Smooth muscle cell (in vitro differentiated cells): Measurements from ENCODE around the gene SLC12A2. TPM values are rescaled to one million over a fixed set of nuclear protein-coding genes. Genes with fewer than 3 reads are reported as not detected.

Experiments
- DNase-seq: peaks from one replicate; lab custom pipeline; 2025; ENCODE audit not compliant: unreplicated experiment; lab: John Stamatoyannopoulos, UW
- H2AFZ ChIP-seq: fragments of 200-600 bp; sonication (generic); 2 replicates; pipeline ENCODE4 v1.6.0; 2016; ENCODE audit warnings: antibody characterized with exemption, low read depth, mild to moderate bottlenecking
- H3F3A ChIP-seq: fragments of 200-600 bp; sonication (generic); 2 replicates; pipeline ENCODE4 v1.6.0; 2017; ENCODE audit warnings: antibody characterized with exemption, low read depth
- H3K27ac ChIP-seq: fragments of 200-600 bp; sonication (generic); 2 replicates; pipeline ENCODE4 v1.5.1; 2016; ENCODE audit warnings: low read depth, mild to moderate bottlenecking
- H3K27me3 ChIP-seq: fragments of 200-600 bp; sonication (generic); 2 replicates; pipeline ENCODE4 v1.6.1; 2016; ENCODE audit warnings: low read depth, mild to moderate bottlenecking
- H3K36me3 ChIP-seq: fragments of 200-600 bp; sonication (generic); 2 replicates; pipeline ENCODE4 v1.5.1; 2016; ENCODE audit warnings: low read depth
- H3K4me1 ChIP-seq: fragments of 200-600 bp; sonication (generic); 2 replicates; pipeline ENCODE4 v1.5.1; 2016; ENCODE audit warnings: low read depth
- H3K4me2 ChIP-seq: fragments of 200-600 bp; sonication (generic); 2 replicates; pipeline ENCODE4 v1.6.0; 2016; ENCODE audit warnings: mild to moderate bottlenecking
- H3K4me3 ChIP-seq: fragments of 200-600 bp; sonication (generic); 2 replicates; pipeline ENCODE4 v1.5.1; 2016; ENCODE audit warnings: mild to moderate bottlenecking
- H3K79me2 ChIP-seq: fragments of 200-600 bp; sonication (generic); 2 replicates; pipeline ENCODE4 v1.6.0; 2016; ENCODE audit warnings: low read depth, mild to moderate bottlenecking
- H3K9ac ChIP-seq: fragments of 200-600 bp; sonication (generic); 2 replicates; pipeline ENCODE4 v1.6.0; 2016; ENCODE audit warnings: low read depth
- H3K9me3 ChIP-seq: fragments of 200-600 bp; sonication (generic); replicated peaks from 2 replicates; pipeline ENCODE4 v1.5.1; 2016; ENCODE audit warnings: low read depth
- H4K20me1 ChIP-seq: fragments of 200-600 bp; sonication (generic); 2 replicates; pipeline ENCODE4 v1.6.0; 2016; ENCODE audit warnings: low read depth
- CTCF ChIP-seq: fragments of 200-600 bp; sonication (generic); IDR thresholded peaks from 2 replicates; pipeline ENCODE4 v1.5.1; 2017; ENCODE audit warnings: borderline replicate concordance, mild to moderate bottlenecking, antibody characterized with exemption; ENCODE audit not compliant: insufficient read depth, poor library complexity, severe bottlenecking
- WGBS: methylation state at CpG from one replicate; pipeline ENCODE4 v1.1.7; 2016; ENCODE audit warnings: low lambda C conversion rate; 5-methylcytosine and 5-hydroxymethylcytosine counted together
- polyA plus RNA-seq: library from polyadenylated mRNA; unstranded; fragments of >200 nt; fragmentation: Nextera tagmentation; extraction: Ambion mirVana; gene quantifications from 2 replicates; pipeline ENCODE4 v1.2.1, GENCODE V29; 2016
- total RNA-seq: library from RNA; depleted of rRNA; stranded (reverse); fragments of >200 nt; gene quantifications from 2 replicates; pipeline ENCODE4 v1.2.3, GENCODE V29; 2014

The SLC12A2 gene
- total and polyA plus RNA-seq, 2 experiments from 2014 or later, result 5.5 to 17.2 TPM

- no peak for TF ChIP-seq CTCF
- Histone ChIP-seq H3K4me3 (no peak overlapping the region), H3K9me3 (no peaks in the 10 kb centered on the region), H3K36me3 (no peaks in the 10 kb centered on the region), H3F3A (no peaks in the 10 kb centered on the region), H3K79me2 (no peaks in the 10 kb centered on the region), H3K4me2 (peak overlapping the region; percentile 25), H4K20me1 (no peaks in the 10 kb centered on the region), H3K27me3 (no peaks in the 10 kb centered on the region), H3K27ac (peak overlapping the region; percentile 30), H2AFZ (no peak overlapping the region), H3K9ac (no peak overlapping the region), H3K4me1 (no peaks in the 10 kb centered on the region)
- peak; percentile 4 for DNase-seq
- 53% methylated on average over 15 of the region's 15 CpGs for WGBS
These were observed 133.4 kb downstream of the SLC12A2 start for GRCh38 chr5:128216860-128217531.

GRCh38 chr5:128220841-128221240, 137.3 kb downstream of the SLC12A2 start:
- WGBS, result 91% methylated on average over 2 of the region's 2 CpGs
- TF ChIP-seq CTCF, result no peak
- H3K79me2 ChIP-seq, result no peaks in the 10 kb centered on the region
- no peaks in the 10 kb centered on the region for H3K9me3 ChIP-seq
- H3K27me3 ChIP-seq, result peaks cover 10% of the 10 kb centered on the region
- H3K36me3 ChIP-seq, result no peaks in the 10 kb centered on the region
- no peak overlapping the region for H2AFZ ChIP-seq
- no peaks in the 10 kb centered on the region for H3F3A ChIP-seq
- no peaks in the 10 kb centered on the region for H4K20me1 ChIP-seq
- H3K4me2 ChIP-seq, result no peak overlapping the region
- H3K9ac ChIP-seq, result no peak overlapping the region
- no peaks in the 10 kb centered on the region for H3K4me1 ChIP-seq
- no peak overlapping the region for H3K27ac ChIP-seq
- H3K4me3 ChIP-seq, result no peak overlapping the region
- DNase-seq, result no peak

GRCh38 chr5:128224336-128224735, 140.8 kb downstream of the SLC12A2 start:
- Histone ChIP-seq H3K27ac (no peak overlapping the region), H4K20me1 (no peaks in the 10 kb centered on the region), H3K4me1 (no peaks in the 10 kb centered on the region), H3K36me3 (no peaks in the 10 kb centered on the region), H3K79me2 (no peaks in the 10 kb centered on the region), H2AFZ (no peak overlapping the region), H3F3A (no peaks in the 10 kb centered on the region), H3K9ac (no peak overlapping the region), H3K4me3 (no peak overlapping the region), H3K9me3 (no peaks in the 10 kb centered on the region), H3K4me2 (no peak overlapping the region), H3K27me3 (peaks cover 10% of the 10 kb centered on the region)
- WGBS, result 84% methylated on average over 1 of the region's 1 CpG
- TF ChIP-seq CTCF, result no peak
- DNase-seq, result no peak
